Esophagus muscularis mucosa (tissue), 4 donors: ENCODE measurements around the gene CFAP54.

Experiments used
- CTCF ChIP-seq, 3 experiments: fragments of 200-600 bp in 2 of 3; fragments of 450-650 bp in 1 of 3; sonication (generic) in 2 of 3; IDR thresholded peaks; one replicate each; pipeline ENCODE4 v1.5.1; 2017 to 2019; ENCODE audit warnings: antibody characterized with exemption in 3 of 3, mild to moderate bottlenecking in 2 of 3, moderate library complexity in 1 of 3
- EP300 ChIP-seq: sonication (generic); formaldehyde crosslinking; IDR thresholded peaks from one replicate; pipeline ENCODE4 v1.6.1; 2017; ENCODE audit warnings: antibody characterized with exemption
- POLR2AphosphoS5 ChIP-seq, 2 donors: sonication (generic); formaldehyde crosslinking; IDR thresholded peaks; one replicate each; pipeline ENCODE4 v1.6.1; 2017; ENCODE audit warnings: antibody characterized with exemption in 2 of 2

- peak; percentile 75 to 87 for TF ChIP-seq POLR2AphosphoS5 (IDR thresholded peaks at IDR 0.05)
- no peak for TF ChIP-seq CTCF (IDR thresholded peaks at IDR 0.05)
- no peak for TF ChIP-seq EP300
These were observed 417.7 kb downstream of the CFAP54 start, which contains the start of gene NEDD1 for GRCh38 chr12:96906849-96907670.
